GM12873 (cell line): ENCODE measurements around the gene TUBB2B.

ENCODE experiments used
- CTCF ChIP-seq: IDR thresholded peaks from 2 replicates; pipeline ENCODE4 v1.5.1; 2012; ENCODE audit warnings: low read depth, mild to moderate bottlenecking, moderate library complexity, low read length, control low read depth; ENCODE audit not compliant: insufficient read depth; ENCODE audit errors: missing control alignments

TUBB2B gene

GRCh38 chr6:3226481-3227362 lies 731 bp downstream of the TUBB2B start:
- no peak for TF ChIP-seq CTCF

GRCh38 chr6:3226042-3226441 lies 1.4 kb downstream of the TUBB2B start:
- TF ChIP-seq CTCF = no peak

GRCh38 chr6:3222506-3223038 lies 4.9 kb downstream of the TUBB2B start:
- no peak for TF ChIP-seq CTCF

- TF ChIP-seq CTCF = no peak
Measured at GRCh38 chr6:3221578-3221977, 5.9 kb downstream of the TUBB2B start.

GRCh38 chr6:3220366-3220765 lies 7.1 kb downstream of the TUBB2B start:
- TF ChIP-seq CTCF = no peak

GRCh38 chr6:3218266-3218665 lies 9.2 kb downstream of the TUBB2B start:
- TF ChIP-seq CTCF = no peak

- no peak for TF ChIP-seq CTCF
Measured at GRCh38 chr6:3217286-3217685, 10.2 kb downstream of the TUBB2B start.
